ENCODE measurements around the gene EDAR. TPM values are rescaled to one million over a fixed set of nuclear protein-coding genes. Genes with fewer than 3 reads are reported as not detected.
A peak's percentile ranks its signal among the peaks of the same experiment; 100 is the strongest.

EDAR gene
- total and polyA plus RNA-seq, 4 donors: 0.44 to 0.77 (median 0.68) TPM

DNA sequence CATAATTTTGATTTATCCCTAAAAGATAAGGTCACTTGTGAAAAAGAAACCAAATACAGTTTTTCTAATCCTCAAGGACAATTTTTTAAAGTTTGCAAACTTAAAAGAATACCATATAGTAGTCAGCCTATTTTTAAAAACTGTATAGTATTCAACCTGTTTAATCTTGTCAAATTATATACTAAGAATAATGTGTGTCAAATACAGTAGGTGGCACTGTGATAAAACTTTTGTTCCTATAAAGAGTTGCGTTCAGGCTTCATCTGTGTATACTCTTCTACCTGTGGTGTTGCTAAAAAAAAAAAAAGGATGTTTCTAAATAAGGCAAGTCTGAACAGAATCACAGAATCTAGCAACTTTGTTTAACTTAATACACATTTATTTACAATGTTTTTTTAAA lies 133.8 kb downstream of the EDAR start:
- no peak overlapping the region for H3K4me3 ChIP-seq (ENCODE audit: low read depth, low read length)
- no peaks in the 10 kb centered on the region for H3K27me3 ChIP-seq (ENCODE audit: control insufficient read depth, insufficient read depth, low read length)
- H3K4me1 ChIP-seq (ENCODE audit: control insufficient read depth, insufficient read depth, low read length): no peaks in the 10 kb centered on the region
- H3K36me3 ChIP-seq (ENCODE audit: control insufficient read depth, insufficient read depth, low read length): peaks cover 8% of the 10 kb centered on the region
- no peaks in the 10 kb centered on the region for H3K9me3 ChIP-seq (ENCODE audit: control insufficient read depth, insufficient read depth, low read length)
- H3K27ac ChIP-seq (ENCODE audit: low read depth, low read length): no peak overlapping the region
- DNase-seq (ENCODE audit: low read depth in 4 of 6, low spot score in 6 of 6): peak in 4 of 6 donors; percentile 0 to 74 (median 28)
- WGBS (ENCODE audit: insufficient coverage): no CpG with 5 or more reads among the region's 1 CpG

DNA sequence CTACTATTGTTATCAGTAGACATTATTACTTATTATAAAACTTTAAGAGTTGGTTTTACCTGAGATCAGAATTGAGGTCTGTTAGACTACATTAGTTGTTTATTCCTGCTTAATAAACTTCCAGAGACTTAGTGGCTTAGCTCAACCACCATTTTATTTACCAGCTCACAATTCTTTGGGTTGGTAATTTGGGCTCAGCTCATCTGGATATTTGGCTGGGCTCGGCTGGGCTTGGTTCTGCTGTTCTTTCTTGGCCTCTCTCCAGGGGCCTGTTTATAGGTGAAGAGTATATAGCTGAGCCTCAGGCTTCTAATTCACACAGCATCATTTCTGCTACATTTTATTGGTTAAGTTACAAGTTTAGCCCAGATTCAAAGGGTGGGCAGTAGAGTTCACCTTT lies 134.5 kb downstream of the EDAR start:
- Histone ChIP-seq H3K27ac (ENCODE audit: low read depth, low read length) (no peak overlapping the region), H3K4me3 (ENCODE audit: low read depth, low read length) (no peak overlapping the region)
- no peak for DNase-seq (ENCODE audit: low read depth in 4 of 6, low spot score in 6 of 6)

GRCh38 chr2:108853421-108853820 lies 135.6 kb downstream of the EDAR start:
- H3K27me3 ChIP-seq (ENCODE audit: control insufficient read depth, insufficient read depth, low read length): no peaks in the 10 kb centered on the region
- H3K4me3 ChIP-seq (ENCODE audit: low read depth, low read length): no peak overlapping the region
- peaks cover 8% of the 10 kb centered on the region for H3K36me3 ChIP-seq (ENCODE audit: control insufficient read depth, insufficient read depth, low read length)
- no peaks in the 10 kb centered on the region for H3K4me1 ChIP-seq (ENCODE audit: control insufficient read depth, insufficient read depth, low read length)
- no peak for DNase-seq (ENCODE audit: low read depth in 4 of 6, low spot score in 6 of 6)
- no peaks in the 10 kb centered on the region for H3K9me3 ChIP-seq (ENCODE audit: control insufficient read depth, insufficient read depth, low read length)
- WGBS (ENCODE audit: insufficient coverage): 100% methylated on average over 1 of the region's 2 CpGs
- no peak overlapping the region for H3K27ac ChIP-seq (ENCODE audit: low read depth, low read length)

More for the DNA sequence above, 134.5 kb downstream of the EDAR start:
- Histone ChIP-seq H3K9me3 (ENCODE audit: control insufficient read depth, insufficient read depth, low read length) (no peaks in the 10 kb centered on the region), H3K27me3 (ENCODE audit: control insufficient read depth, insufficient read depth, low read length) (no peaks in the 10 kb centered on the region), H3K4me1 (ENCODE audit: control insufficient read depth, insufficient read depth, low read length) (no peaks in the 10 kb centered on the region), H3K36me3 (ENCODE audit: control insufficient read depth, insufficient read depth, low read length) (peaks cover 8% of the 10 kb centered on the region)
- no CpG with 5 or more reads among the region's 1 CpG for whole genome bisulfite sequencing (ENCODE audit: insufficient coverage)

- Histone ChIP-seq H3K36me3 (ENCODE audit: control insufficient read depth, insufficient read depth, low read length) (peaks cover 8% of the 10 kb centered on the region), H3K9me3 (ENCODE audit: control insufficient read depth, insufficient read depth, low read length) (no peaks in the 10 kb centered on the region), H3K27ac (ENCODE audit: low read depth, low read length) (no peak overlapping the region), H3K27me3 (ENCODE audit: control insufficient read depth, insufficient read depth, low read length) (no peaks in the 10 kb centered on the region), H3K4me3 (ENCODE audit: low read depth, low read length) (no peak overlapping the region), H3K4me1 (ENCODE audit: control insufficient read depth, insufficient read depth, low read length) (no peaks in the 10 kb centered on the region)
- no peak for DNase-seq (ENCODE audit: low read depth in 4 of 6, low spot score in 6 of 6)
- WGBS (ENCODE audit: insufficient coverage): no CpG with 5 or more reads among the region's 3 CpGs
These were observed 136.6 kb downstream of the EDAR start for GRCh38 chr2:108852375-108852774.

GRCh38 chr2:108847000-108847399 lies 142.0 kb downstream of the EDAR start:
- no peaks in the 10 kb centered on the region for H3K27me3 ChIP-seq (ENCODE audit: control insufficient read depth, insufficient read depth, low read length)
- peaks cover 11% of the 10 kb centered on the region for H3K36me3 ChIP-seq (ENCODE audit: control insufficient read depth, insufficient read depth, low read length)
- H3K4me1 ChIP-seq (ENCODE audit: control insufficient read depth, insufficient read depth, low read length): no peaks in the 10 kb centered on the region
- WGBS (ENCODE audit: insufficient coverage): no CpG with 5 or more reads among the region's 1 CpG
- no peak overlapping the region for H3K27ac ChIP-seq (ENCODE audit: low read depth, low read length)
- no peaks in the 10 kb centered on the region for H3K9me3 ChIP-seq (ENCODE audit: control insufficient read depth, insufficient read depth, low read length)
- DNase-seq (ENCODE audit: low read depth in 4 of 6, low spot score in 6 of 6): no peak
- no peak overlapping the region for H3K4me3 ChIP-seq (ENCODE audit: low read depth, low read length)

- no peak overlapping the region for H3K4me3 ChIP-seq (ENCODE audit: low read depth, low read length)
- H3K27me3 ChIP-seq (ENCODE audit: control insufficient read depth, insufficient read depth, low read length): no peaks in the 10 kb centered on the region
- no peak for DNase-seq (ENCODE audit: low read depth in 4 of 6, low spot score in 6 of 6)
- peaks cover 8% of the 10 kb centered on the region for H3K36me3 ChIP-seq (ENCODE audit: control insufficient read depth, insufficient read depth, low read length)
- H3K4me1 ChIP-seq (ENCODE audit: control insufficient read depth, insufficient read depth, low read length): no peaks in the 10 kb centered on the region
- H3K27ac ChIP-seq (ENCODE audit: low read depth, low read length): no peak overlapping the region
- no peaks in the 10 kb centered on the region for H3K9me3 ChIP-seq (ENCODE audit: control insufficient read depth, insufficient read depth, low read length)
These were observed 143.1 kb downstream of the EDAR start for GRCh38 chr2:108845923-108846322.

Small RNA genes lying within 50 kb of the gene (small RNA-seq; reads per million reads assigned to genes)
- not detected for gene AC073415.1 (ENCODE audit: low replicate concordance)

Other genes starting within 250 kb of the EDAR start
- 10 to 100 TPM; 19.4 to 29.3 TPM for gene CCDC138, start 202.4 kb downstream of the EDAR start, total RNA-seq
- gene CCDC138, start 202.4 kb downstream of the EDAR start, polyA plus RNA-seq (ENCODE audit: insufficient read length in 2 of 2): 10 to 100 TPM; 13.7 to 15.1 TPM
- gene SH3RF3, start 140.0 kb upstream of the EDAR start, total RNA-seq: 1 to 10 TPM; 4.8 to 5.2 TPM
- 10 to 100 TPM; 10.4 to 11.8 TPM for gene SH3RF3, start 140.0 kb upstream of the EDAR start, polyA plus RNA-seq (ENCODE audit: insufficient read length in 2 of 2)